GM19468 (cell line): ENCODE data around the gene PYDC1.
"Not testable (repeated sequence)": the region's sequence is repeated elsewhere in the genome, so short reads cannot be mapped to it uniquely, and the experiment has no call there.

Source experiments
- ATAC-seq: cut with Tn5 transposase; IDR thresholded peaks from one replicate; pipeline ENCODE4 v1.9.1; 2021; ENCODE audit warnings: mild to moderate bottlenecking, moderate library complexity, moderate number of reproducible peaks; ENCODE audit not compliant: unreplicated experiment; ENCODE audit errors: extremely low read depth

The PYDC1 gene

DNA sequence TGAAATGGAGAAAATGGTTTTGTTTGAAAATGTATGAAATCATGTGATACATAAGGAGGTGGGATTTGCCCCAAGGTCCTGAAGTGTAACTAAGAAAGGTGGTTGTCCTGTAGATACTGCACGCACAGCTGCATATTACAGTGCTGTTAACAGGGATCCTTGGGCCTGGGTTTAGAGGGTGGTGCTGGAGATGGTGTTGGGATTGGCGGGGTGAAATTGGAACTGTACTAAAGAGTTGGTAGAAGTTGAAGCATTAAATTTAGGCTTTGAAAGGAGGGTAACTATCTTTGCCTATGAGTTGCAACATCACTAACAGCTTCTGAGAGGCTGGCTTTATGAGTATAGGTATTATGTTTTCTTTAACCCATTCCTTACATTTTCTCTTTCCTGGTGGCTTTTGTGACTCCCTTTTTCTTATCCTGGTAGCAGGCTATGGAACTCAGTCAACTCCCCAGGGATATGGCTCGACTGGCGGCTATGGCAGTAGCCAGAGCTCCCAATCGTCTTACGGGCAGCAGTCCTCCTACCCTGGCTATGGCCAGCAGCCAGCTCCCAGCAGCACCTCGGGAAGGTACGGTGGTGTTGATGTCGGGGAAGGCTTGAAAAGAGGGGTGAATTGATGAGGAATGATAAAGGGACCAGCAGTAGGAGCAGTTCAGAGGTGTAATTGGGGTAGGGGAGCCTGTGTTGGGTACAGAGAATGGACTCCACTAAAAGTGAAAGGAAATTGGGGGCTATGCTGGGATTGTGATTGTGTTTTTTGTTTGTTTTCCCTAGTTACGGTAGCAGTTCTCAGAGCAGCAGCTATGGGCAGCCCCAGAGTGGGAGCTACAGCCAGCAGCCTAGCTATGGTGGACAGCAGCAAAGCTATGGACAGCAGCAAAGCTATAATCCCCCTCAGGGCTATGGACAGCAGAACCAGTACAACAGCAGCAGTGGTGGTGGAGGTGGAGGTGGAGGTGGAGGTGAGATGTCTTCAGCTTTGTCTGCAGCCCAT is 33.2 kb downstream of the PYDC1 start:
- no peak for ATAC-seq

DNA sequence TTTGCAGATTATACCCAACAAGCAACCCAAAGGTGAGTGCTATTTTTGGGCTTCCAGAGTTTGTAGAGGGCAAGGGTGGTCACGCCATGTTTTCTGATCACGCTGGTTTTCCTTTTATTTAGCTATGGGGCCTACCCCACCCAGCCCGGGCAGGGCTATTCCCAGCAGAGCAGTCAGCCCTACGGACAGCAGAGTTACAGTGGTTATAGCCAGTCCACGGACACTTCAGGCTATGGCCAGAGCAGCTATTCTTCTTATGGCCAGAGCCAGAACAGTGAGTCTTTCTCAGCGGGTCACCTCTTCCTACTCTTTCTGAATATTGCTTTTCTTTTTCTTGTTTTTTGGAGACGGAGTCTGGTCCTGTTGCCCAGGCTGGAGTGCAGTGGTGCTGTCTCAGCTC is 34.5 kb downstream of the PYDC1 start:
- ATAC-seq: no peak

DNA sequence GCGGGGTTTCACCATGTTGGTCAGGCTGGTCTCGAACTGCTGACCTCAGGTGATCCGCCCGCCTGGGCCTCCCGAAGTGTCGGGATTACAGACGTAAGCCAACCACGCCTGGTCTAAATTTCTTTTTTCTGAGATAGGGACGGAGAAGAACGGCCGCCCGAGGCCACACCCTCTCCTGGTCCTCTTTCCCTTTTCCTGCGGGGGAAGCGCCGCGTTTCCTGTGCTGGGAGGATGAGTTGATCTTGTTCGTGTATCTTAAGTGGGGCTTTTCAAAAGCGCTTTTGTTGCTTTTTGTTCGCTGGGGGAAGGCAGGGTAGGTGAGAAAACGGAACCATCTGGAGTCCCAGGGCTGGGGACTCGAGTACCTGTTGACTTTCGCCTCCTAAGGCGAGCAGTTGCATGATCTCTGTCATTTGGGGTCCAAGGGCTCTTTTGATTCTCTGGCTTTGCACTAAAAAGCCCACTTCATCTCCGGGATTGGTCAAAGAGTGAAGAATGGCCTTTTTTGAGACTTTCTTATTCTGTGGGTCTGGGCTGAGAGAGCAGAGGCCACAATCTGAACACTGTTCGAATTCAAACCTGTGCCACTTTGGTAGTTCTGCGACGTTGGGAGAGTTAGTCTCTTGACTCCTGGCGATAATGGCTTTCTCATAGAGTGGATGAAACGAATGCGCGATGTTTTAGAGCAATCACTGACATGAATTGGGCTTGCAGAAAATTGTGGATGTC is 35.7 kb downstream of the PYDC1 start:
- ATAC-seq: no peak

DNA sequence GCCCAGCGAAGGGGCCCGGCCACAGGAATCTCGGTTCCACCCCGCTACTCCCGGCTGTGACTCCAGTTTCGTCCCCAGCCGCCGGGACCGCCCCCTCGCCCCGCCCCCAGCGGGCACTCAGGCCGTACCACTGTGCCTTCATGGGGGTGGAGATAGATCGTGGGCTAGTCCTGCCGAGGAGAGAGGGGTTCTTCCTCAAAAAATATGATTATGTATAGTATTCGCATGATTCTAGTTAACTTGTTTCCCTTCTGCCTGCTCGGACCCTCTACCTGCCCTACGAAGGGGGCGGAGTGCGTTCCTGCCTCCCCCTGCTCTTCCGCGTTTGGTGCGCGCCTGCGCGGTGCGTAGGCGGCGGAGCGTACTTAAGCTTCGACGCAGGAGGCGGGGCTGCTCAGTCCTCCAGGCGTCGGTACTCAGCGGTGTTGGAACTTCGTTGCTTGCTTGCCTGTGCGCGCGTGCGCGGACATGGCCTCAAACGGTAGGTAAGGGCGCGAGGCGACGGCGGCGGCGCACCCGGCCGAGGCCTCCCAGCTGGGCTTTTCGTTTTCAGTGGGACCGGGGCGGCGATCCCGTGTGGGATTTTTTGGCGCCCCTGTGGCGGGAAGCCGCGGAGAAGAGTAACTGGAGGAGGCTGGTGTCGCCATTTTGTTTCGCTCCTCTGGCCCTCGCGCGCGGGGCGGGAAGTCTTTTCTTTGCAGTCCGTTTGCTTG is 37.0 kb downstream of the PYDC1 start, which contains the start of gene FUS:
Gene FUS, plus strand, starts transcription at position 393 of the 713 bp plus-strand sequence. Its CDS starts 76 bp downstream, at position 469.
- ATAC-seq: peak; percentile 29

DNA sequence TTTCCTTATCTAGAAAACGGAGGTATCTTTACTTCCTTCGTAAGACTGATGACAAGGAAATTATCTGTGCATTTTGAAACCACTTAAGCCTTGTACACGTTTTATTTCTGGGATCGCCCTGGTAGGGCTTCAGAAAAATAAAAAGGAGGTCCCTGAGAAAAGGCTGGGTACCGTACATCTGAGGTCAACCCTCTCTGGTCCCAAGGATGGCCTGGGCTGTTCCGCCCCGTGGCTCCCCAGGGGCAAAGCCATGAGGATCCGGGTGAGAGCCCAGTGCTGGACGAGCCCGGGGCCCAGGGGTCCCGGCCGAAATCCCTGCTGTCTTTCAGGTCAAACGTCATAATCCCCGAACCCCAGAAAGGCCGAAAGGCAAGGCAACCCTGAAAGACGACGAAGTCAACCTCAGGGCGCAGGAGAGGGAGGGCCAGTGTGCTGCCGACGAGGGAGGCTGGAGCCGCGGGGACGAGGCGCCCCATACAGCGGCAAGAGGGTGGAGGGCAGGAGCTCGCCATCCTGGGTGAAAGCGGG is 37.7 kb downstream of the PYDC1 start:
- no peak for ATAC-seq

DNA sequence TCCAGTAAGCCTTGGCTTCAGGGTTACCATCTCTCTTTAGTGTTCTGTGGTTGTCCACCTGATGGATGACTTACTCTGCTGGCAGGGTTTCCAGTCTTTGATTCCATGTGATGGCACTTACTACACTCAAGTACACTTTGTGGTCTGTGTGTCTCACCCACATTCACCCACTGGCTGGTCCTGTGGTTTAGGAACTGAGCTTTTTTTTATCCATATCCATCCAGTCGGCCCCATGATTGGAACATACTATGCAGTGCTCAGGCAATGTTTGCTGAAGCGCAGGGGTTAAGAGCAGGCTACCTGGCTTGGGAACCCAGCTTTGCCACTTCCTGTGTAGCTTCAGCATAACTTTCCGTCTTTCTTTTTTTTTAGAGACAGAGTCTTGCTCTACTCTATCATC is 39.8 kb downstream of the PYDC1 start:
- no peak for ATAC-seq

DNA sequence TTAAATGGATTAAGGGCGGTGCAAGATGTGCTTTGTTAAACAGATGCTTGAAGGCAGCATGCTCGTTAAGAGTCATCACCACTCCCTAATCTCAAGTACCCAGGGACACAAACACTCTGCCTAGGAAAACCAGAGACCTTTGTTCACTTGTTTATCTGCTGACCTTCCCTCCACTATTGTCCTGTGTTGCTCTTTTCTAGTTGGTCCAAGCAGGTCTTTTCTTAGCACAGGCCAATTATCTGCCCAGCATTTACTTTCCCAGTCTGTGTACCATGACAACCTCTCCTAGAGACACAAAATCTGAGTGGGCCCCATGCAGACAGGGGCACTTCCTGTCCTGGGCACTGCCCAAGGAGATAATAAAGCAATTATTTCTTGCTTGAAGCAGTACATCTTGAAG is 46.9 kb downstream of the PYDC1 start:
- ATAC-seq: not testable (repeated sequence)

DNA sequence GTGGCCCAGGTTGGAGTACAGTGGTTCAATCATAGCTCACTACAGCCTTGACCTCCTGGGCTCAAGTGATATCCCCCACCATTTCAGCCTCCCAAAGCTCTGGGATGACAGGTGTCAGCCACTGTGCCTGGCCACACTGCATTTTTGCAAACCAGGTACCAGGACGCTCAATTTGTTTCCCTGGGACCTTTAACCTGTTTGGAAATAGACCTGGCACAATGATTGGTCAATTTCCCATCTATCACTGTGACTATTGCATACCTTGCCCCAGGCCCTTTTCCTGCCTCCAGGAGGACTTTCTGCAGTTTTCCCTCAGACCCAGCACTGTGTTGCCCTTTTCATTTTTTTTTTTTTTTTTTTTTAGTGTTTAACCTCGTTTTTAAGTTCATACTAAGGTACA is 48.1 kb downstream of the PYDC1 start:
- no peak for ATAC-seq

DNA sequence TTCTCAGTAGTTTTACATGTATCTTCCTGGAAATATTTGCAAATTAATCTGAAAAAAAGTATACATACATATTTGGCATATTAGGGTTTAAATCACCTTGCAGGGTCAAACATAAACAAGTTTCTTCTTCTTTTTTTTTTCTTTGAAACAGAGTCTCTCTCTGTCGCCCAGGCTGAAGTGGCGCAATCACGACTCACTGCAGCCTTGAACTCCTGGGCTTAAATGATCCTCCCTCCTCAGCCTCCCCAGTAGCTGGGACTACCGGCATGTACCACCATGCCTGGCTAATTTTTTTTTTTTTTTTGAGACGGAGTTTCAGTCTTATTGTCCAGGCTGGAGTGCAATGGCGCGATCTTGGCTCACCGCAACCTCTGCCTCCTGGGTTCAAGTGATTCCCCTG is 49.6 kb downstream of the PYDC1 start:
- ATAC-seq: no peak
